HepG2 (cell line): Measurements from ENCODE around the gene FAM78B.

ENCODE experiments used
- AFF4 ChIP-seq: sonication (generic); formaldehyde crosslinking; IDR thresholded peaks from 2 replicates; pipeline ENCODE4 v1.4.0; 2020; ENCODE audit warnings: missing genetic modification reagents
- BRCA1 ChIP-seq: sonication (generic); formaldehyde crosslinking; IDR thresholded peaks from 2 replicates; pipeline ENCODE4 v1.4.0; 2020; ENCODE audit warnings: missing genetic modification reagents
- CTCF ChIP-seq: sonication (generic); formaldehyde crosslinking; IDR thresholded peaks from 2 replicates; pipeline ENCODE4 v1.5.0; 2020; ENCODE audit warnings: mild to moderate bottlenecking, missing genetic modification reagents, moderate library complexity
- NFRKB ChIP-seq: fragments of 450-650 bp; IDR thresholded peaks from 2 replicates; pipeline ENCODE4 v1.6.1; 2017
- POLR2AphosphoS5 ChIP-seq: IDR thresholded peaks from 2 replicates; pipeline ENCODE4 v1.6.1; 2012; ENCODE audit warnings: low read depth, low read length
- SYNCRIP ChIP-seq: fragments of 200-400 bp; formaldehyde crosslinking; IDR thresholded peaks from 2 replicates; pipeline ENCODE4 v1.6.1; 2018; ENCODE audit warnings: mild to moderate bottlenecking, low read depth, low read length; ENCODE audit not compliant: insufficient read depth
- ZNF121 ChIP-seq: sonication (generic); formaldehyde crosslinking; IDR thresholded peaks from 2 replicates; pipeline ENCODE4 v1.5.0; 2020; ENCODE audit warnings: mild to moderate bottlenecking, missing genetic modification reagents
- ZNF562 ChIP-seq: sonication (generic); formaldehyde crosslinking; IDR thresholded peaks from 2 replicates; pipeline ENCODE4 v1.8.0; 2022; ENCODE audit warnings: missing genetic modification reagents, borderline replicate concordance
- ZNF564 ChIP-seq: sonication (generic); formaldehyde crosslinking; IDR thresholded peaks from 2 replicates; pipeline ENCODE4 v1.8.1; 2023; ENCODE audit warnings: mild to moderate bottlenecking, missing genetic modification reagents
- TF ChIP-seq, protein P1 (sequence below): sonication (generic); formaldehyde crosslinking; IDR thresholded peaks from 2 replicates; pipeline ENCODE4 v1.8.0; 2022; ENCODE audit warnings: mild to moderate bottlenecking, missing genetic modification reagents, moderate library complexity

DNA sequence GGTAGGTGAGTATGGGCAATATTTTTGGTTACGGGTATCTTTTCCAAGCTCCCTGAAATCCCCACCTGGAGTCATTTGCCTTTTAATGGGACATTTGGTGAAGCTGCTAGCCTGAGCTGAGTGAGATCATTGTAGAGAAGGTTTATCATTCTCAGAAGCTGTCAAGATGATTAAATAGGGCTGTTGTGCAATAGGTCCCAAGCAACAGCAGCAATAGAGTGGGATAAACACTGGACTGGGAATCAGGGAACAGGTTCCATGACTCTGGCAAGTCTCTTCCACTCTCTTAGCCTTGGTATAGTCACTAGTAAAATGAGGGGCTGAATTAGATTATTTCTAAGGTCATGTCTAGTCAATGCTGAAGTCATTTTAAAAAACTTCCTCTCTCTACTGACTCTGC is 30.3 kb upstream of the FAM78B start:
- TF ChIP-seq, protein P1, sequence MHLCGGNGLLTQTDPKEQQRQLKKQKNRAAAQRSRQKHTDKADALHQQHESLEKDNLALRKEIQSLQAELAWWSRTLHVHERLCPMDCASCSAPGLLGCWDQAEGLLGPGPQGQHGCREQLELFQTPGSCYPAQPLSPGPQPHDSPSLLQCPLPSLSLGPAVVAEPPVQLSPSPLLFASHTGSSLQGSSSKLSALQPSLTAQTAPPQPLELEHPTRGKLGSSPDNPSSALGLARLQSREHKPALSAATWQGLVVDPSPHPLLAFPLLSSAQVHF (CRISPR knock-in tag), result no peak
- TF ChIP-seq ZNF564 (CRISPR knock-in tag) (no peak), ZNF562 (no peak), ZNF121 (CRISPR knock-in tag) (no peak), POLR2AphosphoS5 (no peak), CTCF (CRISPR knock-in tag) (no peak), SYNCRIP (no peak), AFF4 (CRISPR knock-in tag) (no peak), BRCA1 (CRISPR knock-in tag) (no peak), NFRKB (no peak)
